RKO (cell line): Measurements from ENCODE around the gene FEZF2.

Source experiments
- DNase-seq: peaks from one replicate; pipeline ENCODE4 v3.0.0-alpha.2; 2016; ENCODE audit warnings: low spot score

Gene FEZF2

DNA sequence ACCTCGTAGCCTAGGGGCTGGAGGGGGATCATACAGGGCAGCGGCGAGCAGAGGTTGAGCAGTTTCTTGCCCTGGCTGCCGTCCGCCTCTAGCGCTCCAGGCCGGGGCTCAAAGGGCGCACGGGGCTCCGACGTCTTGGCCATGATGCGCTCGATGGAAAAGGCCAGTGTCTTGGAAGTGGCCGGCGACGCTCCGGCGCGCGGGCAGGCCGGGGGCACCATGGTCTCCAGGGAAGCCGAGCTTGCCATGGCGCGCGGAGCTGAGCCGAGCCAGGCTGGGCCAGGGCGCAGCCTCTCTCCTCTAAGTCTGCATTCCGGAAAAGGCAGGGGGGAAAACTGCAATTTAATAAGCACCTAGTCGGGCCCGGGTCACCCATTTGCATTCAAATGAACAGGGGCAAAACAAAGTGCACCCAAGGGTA lies 719 bp downstream of the FEZF2 start:
- DNase-seq, result no peak

DNA sequence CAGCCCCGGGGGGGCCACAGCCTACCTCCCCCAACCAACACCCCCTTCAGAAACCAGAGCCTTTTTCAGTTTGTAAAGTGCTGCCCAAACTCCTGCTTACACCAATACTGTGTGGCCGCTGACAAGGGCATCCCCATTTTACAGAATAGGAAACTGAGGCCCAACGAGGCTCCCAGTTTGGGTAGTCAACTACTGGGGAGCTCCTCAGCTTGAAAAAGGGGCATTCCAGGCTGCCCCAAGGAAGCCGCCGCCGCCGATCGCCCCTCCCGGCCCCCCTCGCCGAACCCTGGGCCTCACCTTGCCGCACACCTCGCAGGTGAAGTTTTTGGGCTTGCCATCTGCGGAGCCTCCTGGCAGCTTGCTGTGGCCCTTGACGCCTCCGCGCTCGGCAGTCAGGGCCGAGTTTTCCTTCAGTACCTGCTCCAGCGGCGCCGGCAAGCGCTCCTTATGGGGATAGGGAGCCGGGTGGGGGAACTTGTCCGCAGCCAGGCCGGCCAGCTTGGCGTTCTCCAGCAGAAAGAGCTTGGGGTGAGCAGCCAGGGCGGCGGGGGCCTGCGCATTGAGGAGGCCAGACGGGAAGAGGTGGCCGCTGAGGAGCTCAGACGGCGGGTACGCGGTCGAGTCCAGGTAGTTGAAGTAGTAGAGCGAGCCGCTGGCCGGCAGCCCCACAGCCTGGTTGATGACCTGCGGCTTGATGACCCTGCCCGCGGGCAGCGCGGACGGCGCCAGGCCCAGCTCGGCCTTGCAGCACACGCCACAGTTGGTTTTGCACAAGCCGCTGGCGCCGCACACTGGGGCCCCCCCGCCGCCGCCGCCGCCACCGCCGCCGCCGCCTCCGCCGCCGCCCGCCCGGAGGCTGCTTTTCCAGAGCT lies 1.4 kb downstream of the FEZF2 start:
- no peak for DNase-seq

DNA sequence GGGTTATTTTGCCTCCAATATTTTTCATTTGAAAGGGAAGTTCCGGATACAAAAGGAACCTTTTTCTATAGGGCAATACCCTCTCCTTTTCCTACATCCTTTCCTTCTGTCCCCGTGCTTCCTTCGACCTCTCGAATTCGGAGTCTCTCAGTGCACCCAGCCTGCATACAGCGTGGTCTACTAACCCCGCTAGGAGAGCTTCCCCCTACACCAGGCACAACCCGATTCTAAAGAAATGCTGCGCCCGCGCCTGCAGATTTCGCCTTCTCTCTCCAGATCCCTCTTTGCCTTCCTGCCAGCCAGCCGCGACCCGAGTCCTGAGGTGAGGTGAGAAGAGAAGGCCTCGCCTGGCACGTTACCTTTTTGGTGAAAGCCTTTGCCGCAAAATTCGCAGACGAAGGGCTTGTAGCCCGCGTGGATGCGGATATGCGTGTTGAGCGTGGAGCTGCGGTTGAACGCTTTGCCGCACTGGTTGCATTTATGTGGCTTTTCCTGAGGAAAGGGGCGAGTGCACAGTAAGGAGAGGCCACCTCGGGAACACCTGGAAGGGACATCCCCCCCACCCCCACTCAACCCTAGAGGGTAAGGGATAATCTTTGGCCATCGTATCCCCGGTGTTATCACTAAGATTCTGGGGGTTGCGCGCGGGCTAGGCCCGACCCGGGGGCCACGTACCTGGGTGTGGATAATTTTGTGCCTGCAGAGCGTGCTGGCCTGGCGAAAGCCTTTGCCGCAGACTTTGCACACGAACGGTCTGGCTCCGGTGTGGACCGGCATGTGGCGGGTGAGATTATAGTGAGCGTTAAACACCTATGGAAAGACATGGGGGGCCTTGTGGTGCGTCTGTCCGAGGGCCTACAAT lies 2.3 kb downstream of the FEZF2 start:
- DNase-seq, result no peak

DNA sequence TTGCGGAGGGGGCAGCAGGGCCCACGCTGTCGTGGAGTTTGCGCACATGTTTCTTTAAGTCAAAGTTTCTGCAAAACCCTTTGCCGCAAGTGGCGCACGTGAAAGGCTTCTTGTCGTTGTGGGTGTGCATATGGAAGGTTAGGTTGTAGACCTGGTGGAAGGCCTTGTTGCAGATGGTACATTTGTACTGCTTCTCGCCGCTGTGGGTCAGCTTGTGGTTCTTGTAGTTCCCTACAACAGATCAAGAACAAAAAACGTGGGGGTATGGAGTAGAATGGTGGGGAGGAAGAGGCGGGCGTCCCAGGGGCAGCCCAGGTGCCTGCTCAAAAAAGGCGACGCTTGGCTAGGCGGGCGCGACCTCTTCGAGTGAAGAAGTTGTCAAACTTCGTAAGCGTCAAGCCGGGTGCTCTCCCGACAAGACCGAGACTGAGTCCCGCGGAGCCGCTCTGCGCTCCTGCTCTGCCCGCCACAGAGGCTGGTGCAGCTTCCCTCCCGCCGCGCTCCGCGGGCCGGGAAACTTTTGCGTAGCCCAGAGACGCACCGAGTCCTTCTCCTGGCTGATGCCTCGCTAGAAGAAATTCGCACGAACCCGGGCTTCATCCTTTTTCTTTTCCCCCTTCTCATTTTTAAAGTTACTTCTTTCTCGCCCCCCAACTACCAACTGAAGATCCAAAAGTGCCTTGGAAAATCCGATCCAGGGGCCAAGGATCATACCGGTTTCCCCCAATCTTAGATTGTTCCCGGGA lies 3.1 kb downstream of the FEZF2 start:
- DNase-seq, result no peak

DNA sequence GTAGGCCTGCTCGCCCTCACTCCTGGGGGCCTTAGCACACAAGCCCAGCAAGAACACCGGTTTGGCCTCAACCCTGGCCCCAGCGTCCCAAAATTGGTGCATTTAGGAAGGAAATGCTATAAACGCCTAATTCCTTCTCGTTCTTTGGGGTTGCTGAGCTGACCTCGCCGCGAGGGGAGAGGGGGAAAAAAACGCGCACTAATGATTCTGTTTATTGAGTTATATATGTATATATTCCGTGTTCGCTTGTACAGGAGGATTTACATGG lies 3.9 kb downstream of the FEZF2 start:
- DNase-seq, result no peak

DNA sequence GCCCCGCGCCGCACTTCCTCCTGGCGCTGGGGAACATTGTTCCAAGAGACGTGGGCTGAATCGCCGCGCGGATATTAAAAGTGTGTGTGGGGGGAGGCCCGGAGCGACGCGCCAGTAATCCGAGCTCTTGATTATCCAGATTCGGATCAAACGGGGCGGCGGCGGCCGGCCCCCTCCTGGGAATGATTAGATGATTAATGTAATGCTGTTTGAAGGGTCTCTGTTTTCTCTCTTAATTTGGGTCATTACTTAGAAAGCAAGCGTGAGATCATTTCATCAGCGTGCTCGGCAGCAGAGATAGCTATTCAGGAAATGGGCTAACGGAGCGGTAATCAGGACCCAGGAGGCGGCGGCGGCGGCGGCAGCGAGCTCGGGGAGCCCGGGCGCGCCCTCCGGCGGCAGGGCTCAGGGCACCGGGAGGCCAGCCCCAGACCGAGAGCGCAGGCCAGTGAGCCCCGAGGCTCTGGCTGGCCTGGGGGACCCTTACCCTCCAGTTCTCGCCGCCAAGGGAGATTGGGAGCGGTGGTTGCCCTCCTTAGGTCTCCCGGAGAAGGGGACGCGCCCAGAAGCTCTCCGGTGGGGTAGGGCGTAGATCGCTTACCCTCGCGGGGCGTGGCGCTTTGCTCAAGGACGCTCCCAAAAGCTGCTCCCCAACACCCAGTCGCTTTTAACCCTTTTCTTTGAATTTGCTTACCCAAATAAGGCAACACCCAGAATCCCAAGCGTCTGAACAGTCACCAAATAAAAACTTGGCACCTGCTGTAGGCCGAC lies 4.5 kb downstream of the FEZF2 start:
- DNase-seq, result no peak

DNA sequence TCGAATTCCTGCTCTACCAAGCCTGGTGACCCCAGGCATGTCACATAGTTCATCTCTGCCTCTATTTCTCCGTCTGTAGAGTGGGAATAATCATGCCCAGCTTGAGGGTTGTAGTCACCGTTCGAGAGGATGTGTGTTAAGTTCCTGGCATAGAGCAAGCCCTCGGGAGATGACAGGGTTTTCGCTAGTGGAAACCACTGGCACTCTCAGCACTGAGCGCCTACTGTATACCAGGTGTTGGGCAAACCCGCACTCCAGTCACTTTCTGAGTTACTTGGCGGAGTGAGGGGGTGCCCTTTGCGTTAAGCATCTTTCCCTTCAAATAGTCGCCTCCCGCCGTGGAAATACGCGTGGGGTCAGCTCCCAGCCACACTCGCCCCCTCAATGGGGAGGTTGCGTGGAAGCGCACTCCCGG lies 5.1 kb downstream of the FEZF2 start:
- DNase-seq, result no peak

DNA sequence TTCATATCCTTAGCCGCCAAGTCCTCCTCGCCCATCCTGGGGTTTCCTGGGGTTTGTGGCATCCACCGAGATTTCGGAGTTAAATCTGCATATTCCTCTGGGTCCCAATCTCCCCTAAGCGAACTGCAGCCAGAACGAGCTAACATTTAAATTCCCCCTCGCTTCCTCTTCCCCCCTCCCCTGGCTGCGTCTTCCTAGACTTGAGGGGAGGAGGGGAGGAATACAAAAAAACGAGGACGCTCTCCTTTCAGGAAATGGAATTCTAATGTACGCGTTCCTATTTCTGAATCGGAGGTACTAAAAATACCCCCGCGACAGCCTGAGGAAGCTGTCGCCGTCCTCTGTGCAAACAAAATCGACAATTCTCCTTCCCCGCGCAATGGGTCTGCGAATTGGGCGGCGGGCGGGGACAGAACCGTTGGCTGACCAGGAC lies 5.6 kb downstream of the FEZF2 start:
- no peak for DNase-seq

DNA sequence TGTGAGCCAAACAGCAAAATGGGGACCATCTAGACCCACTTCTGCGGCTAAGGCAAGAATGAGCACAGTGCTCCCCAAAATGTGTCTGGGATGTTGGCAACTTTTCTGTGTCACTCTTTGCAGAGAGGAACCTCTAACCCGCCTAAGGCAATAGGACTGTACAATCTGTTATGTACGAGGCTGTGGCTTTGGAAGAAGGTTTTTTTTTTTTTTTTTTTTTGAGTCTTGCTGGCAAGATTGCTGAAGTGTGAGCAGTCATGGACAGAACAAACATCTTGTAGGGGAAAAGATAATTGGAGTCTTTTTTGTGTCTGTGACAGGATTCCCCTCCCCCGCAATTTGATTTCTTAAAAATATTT lies 7.2 kb downstream of the FEZF2 start:
- no peak for DNase-seq

DNA sequence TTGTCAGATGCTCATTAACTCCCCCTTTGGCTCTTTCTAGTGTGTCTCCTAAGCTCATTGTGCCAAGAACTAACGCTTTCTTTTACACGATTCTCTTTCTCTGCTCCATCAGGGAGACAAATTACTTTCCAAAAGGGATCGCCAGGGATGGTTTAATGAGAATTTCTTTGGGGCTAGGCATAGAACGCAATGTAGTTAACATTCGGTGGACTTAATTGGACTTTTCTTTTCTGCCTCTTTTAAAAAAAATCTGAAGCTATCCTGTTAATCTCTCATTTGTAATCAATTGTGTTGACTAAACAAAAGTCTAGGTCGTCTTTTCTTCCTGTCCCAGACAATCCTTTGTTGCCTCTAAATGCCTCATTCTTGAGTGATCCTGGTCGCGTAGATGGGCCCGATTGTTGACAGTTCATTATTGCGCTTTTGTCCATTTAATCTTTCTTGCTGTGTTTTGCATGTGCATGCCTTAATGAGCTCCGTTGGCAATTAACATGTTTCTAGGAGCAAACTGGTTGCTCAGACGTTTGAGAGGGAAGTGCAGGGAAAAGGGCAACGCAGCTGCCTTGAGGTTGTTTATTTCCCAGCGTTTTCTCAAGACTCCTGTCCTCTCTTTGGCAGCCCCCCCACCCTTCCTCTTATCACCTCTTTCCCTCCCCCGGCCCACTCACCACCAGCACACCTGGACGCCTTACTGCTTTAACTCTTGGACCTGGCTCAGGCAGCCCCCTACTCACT lies 7.8 kb downstream of the FEZF2 start:
- no peak for DNase-seq

DNA sequence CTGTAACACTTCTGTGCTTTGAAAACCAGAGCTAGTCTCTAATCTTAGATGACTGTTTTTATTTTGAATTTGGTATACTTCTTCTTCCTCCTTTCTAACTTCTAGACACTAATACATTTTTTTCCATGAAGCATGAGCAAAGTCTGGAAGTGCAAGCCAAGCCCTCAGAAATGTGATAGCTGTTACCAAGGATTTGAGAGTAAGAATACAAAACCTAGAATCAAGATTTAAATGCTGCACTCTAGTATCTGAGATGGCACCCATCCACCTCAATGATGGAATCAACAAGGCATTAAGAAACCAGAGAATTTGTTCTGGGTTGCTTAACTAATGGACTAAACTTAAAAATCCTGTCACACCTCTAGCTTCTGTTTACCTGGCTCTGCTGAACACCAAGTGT lies 9.2 kb downstream of the FEZF2 start:
- no peak for DNase-seq

DNA sequence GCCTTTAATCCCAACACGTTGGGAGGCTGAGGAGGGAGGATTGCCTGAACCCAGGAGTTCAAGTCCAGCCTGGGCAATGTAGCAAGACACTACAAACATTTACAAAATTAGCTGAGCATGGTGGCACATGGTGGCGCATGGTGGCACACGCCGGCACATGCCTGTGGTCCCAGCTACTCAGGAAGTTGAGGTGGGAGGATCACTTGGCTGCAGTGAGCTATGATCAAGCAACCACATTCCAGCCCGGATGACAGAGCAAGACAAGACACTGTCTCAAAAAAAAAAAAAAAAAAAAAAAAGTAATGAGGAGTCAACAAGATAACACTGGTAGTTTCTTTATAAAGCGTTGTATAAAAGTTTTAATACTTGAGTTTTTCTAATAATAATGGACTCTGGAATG lies 10.1 kb downstream of the FEZF2 start:
- no peak for DNase-seq

DNA sequence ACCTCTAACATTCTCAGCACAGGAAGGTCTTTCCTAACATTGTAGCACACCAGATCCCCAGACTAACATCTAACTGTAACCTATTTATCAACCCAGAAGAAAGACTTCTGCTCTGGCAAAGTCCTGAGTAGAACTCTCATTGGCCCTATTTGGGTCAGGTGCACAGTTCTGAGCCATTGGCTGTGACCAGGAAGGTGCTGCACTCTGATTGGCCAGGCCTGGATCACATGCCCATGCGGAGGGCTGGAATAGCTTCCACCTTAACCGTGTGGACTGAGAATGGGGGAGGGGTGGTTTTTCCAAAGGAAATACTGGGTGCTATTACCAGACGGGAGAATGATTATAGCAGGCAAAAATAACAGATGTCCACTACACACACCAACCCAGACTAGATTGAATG lies 11.5 kb downstream of the FEZF2 start:
- DNase-seq, result no peak

DNA sequence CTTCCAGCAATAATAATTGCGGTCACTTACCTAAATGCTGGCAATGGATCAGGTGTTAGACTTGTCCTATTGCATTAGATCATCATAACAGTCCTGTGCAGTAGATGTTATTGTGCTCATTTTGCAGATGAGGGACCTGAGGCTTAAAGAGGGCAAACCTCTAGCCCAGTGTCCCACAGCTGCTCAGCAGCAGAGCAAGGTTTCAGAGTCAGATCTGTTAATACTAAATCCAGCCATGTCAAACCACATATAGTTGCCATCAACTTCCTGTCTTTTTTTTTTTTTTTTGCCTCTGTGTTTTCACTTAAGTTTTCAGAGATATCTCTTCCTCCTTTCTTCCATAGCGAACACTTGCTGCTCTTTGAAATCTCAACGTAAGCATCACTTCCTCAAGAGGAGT lies 12.1 kb downstream of the FEZF2 start:
- no peak for DNase-seq

DNA sequence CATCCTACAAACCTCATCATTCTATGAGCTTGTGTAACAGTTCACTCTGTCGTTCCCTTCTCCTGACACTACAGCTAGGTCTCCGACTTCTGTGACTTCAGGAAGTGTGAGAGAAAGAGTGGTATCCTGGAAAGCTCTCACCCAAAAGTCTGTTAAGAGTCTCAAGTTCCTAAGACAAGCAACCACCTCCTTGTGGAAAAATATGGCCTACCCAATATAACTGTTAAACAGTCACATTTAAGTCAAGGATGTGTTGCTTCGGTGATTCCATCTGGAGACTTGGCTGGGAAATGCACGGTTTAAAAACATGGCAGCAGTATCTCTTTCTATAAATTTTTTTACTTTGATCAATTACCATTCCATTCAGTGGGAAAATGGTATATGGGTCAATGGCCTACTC lies 13.8 kb downstream of the FEZF2 start:
- DNase-seq, result no peak

DNA sequence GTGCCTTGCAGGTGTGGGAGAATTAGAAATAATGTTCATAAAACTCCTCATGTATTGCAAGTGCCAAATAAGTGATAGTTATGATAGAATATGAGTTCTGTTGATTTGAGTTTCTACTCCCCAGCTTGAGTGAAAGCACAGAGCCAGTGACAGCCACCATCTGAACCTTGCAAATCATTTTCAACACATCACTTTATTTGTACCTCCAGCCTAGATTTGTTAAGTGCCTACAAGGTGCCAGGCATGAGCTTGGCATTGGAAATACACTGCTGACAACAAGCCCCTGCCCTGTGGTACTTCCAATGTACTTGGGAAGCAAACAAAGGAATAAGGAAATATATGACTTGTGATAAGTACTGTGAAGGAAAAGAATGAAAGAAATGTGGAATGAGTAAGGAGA lies 17.0 kb downstream of the FEZF2 start:
- DNase-seq, result no peak

DNA sequence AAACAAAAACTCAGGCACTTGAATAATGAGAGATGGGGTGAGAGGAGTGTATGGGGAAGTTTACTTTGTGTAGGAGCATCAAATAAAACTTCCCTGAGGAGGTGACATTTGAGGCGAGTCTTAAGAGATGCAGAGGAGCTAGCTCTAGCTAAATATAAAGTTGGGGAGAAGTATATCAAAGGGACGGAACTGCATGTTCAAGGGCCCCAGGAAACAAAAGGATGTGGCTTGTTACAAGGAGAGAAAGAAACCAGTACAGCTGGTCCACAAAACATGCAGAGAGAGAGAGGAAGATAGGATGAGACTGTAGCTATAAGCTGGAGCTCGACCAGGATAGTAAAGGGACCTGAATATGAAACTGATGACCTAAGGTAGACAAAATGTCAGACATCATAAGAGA lies 17.6 kb downstream of the FEZF2 start:
- DNase-seq, result no peak

DNA sequence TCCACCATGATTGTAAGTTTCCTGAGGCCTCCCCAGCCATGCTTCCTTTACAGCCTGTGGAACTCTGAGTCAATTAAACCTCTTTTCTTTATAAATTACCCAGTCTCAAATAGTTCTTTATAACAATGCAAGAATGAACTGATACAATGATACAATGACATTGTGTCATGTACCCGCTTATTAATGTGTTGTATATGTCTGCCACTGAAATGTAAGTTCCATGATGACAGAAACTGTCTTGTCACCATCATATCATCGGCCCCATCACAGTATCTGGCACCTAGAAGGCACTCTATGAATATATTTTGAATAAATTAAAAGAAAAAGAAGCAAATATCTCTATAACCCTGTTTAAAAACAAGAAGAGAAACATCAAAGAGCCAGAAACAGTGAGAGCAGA lies 29.6 kb downstream of the FEZF2 start:
- no peak for DNase-seq

DNA sequence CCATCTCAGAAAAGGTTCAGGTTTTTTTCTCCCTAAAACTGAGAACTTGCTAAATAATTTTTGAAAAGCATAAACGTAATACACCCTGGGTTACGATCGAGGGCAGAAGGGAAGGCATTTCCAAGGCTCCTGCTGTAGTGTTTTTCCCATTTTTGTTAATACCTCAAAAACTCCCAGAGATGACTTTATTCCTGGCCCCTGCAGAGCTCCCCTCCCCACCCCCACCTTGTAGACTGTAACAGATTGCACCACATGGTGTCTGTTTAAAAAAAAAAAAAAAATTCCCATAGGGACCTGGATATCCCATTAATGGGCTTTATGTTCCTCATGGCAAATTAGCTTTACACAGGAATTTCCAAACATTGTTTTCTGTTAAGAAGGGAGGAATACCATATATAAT lies 38.2 kb downstream of the FEZF2 start:
- no peak for DNase-seq

DNA sequence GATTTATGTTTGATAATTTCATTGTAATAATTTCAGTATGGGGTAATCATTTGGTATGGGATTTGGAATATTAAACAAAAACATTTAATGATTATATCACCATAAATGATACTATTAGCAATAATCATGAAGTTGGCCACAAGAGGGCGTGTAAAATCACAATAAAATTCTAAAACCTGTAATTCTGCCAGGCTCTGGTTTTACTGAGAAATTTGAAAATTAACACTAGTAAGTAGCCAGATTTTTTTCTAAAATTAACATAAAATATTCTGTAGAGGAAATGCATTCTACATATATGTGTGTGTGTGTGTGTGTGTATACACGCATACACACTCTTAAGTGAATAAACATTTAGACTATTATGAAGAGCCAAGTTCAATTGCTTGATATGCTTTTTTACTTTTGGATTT lies 40.5 kb downstream of the FEZF2 start:
- peak; percentile 26 for DNase-seq

DNA sequence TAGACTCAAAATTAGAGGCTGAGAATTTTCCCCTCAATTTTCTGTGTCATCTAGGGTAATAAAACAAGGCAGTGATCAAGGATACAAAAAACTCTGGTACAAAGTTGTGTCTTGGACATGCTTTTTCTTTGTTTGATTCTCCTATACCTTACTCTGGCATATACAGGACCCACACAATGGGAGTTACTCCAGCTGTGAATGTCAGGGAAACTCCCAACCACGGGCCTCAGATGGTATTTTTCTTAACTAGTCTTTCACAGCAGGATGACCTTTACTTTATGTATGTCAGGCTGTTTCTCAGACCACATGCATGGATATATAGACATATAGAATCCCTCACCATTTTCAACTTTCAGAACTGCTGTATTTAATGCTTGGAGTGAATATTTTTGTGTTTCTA lies 41.3 kb downstream of the FEZF2 start:
- no peak for DNase-seq
